ENCODE measurements around the gene ZEB1.

ZEB1 gene

DNA sequence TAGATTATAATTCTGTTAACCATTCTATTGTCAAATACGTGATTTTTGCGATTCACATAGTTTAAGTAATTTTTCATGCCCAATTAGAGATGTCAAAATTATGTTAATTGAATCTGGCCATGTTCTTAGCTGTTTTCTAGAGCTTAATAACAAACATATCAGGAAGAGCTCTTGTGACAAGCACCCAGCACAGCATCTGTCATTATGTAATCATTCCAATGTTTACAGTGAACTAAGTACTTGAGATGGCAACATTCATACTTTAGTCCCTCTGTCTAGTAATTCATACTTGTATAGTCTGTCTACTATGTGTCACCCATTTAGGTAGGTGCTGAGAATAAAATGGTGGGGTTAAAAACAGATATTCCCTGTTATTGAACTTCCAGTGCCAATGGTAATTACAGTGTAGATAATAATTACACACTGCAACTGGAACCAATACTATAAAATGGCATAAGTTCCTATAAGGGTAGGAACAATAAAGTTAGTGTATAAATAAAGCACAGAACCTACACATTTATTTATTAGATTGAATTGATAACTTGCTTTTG, 55.2 kb downstream of the ZEB1 start (continued):
- TF ChIP-seq ZNF692 (tag by site-specific recombination; IDR thresholded peaks at IDR 0.05) (0 out of 2 replicates have a peak, but pooled peaks have one; percentile 22), YY2 (tag by site-specific recombination; IDR thresholded peaks at IDR 0.05) (no peak), ZNF791 (tag by site-specific recombination; IDR thresholded peaks at IDR 0.05) (no peak)
- TF ChIP-seq, protein P1, sequence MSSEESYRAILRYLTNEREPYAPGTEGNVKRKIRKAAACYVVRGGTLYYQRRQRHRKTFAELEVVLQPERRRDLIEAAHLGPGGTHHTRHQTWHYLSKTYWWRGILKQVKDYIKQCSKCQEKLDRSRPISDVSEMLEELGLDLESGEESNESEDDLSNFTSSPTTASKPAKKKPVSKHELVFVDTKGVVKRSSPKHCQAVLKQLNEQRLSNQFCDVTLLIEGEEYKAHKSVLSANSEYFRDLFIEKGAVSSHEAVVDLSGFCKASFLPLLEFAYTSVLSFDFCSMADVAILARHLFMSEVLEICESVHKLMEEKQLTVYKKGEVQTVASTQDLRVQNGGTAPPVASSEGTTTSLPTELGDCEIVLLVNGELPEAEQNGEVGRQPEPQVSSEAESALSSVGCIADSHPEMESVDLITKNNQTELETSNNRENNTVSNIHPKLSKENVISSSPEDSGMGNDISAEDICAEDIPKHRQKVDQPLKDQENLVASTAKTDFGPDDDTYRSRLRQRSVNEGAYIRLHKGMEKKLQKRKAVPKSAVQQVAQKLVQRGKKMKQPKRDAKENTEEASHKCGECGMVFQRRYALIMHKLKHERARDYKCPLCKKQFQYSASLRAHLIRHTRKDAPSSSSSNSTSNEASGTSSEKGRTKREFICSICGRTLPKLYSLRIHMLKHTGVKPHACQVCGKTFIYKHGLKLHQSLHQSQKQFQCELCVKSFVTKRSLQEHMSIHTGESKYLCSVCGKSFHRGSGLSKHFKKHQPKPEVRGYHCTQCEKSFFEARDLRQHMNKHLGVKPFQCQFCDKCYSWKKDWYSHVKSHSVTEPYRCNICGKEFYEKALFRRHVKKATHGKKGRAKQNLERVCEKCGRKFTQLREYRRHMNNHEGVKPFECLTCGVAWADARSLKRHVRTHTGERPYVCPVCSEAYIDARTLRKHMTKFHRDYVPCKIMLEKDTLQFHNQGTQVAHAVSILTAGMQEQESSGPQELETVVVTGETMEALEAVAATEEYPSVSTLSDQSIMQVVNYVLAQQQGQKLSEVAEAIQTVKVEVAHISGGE (tag by site-specific recombination; conservative IDR thresholded peaks at IDR 0.05; ENCODE audit: low read depth), result no peak

GRCh38 chr10:31381171-31381570, 62.2 kb downstream of the ZEB1 start:
- Histone ChIP-seq H3K4me3 (ENCODE audit: low read depth, low read length) (no peak overlapping the region), H3K36me3 (ENCODE audit: control insufficient read depth in 2 of 2, insufficient read depth in 1 of 2, low read length in 2 of 2) (no peaks in the 10 kb centered on the region), H3K27ac (ENCODE audit: extremely low read depth, low read depth, low read length) (no peak overlapping the region), H3K9me3 (ENCODE audit: control insufficient read depth, insufficient read depth, low read depth, low read length) (no peaks in the 10 kb centered on the region; the same call in 1 of the 2 replicates), H3K4me1 (ENCODE audit: control insufficient read depth, insufficient read depth, low read length) (no peaks in the 10 kb centered on the region)
- TF ChIP-seq GFI1B (tag by site-specific recombination; IDR thresholded peaks at IDR 0.05), result no peak
- no peak for TF ChIP-seq ZNF404 (tag by site-specific recombination; IDR thresholded peaks at IDR 0.05)
- no peak for TF ChIP-seq ZSCAN16 (tag by site-specific recombination; IDR thresholded peaks at IDR 0.05)
- no peak for TF ChIP-seq BCL11A (tag by site-specific recombination; IDR thresholded peaks at IDR 0.05; ENCODE audit: low read depth)
- TF ChIP-seq ZFP41 (tag by site-specific recombination; IDR thresholded peaks at IDR 0.05; ENCODE audit: borderline replicate concordance), result no peak
- TF ChIP-seq ZNF561 (tag by site-specific recombination; IDR thresholded peaks at IDR 0.05; ENCODE audit: borderline replicate concordance), result no peak
- TF ChIP-seq ZNF341 (tag by site-specific recombination; IDR thresholded peaks at IDR 0.05; ENCODE audit: low read depth), result no peak
- no peak for TF ChIP-seq ZNF747 (tag by site-specific recombination; IDR thresholded peaks at IDR 0.05)
- no peak for TF ChIP-seq SP3 (tag by site-specific recombination; IDR thresholded peaks at IDR 0.05)
- TF ChIP-seq OSR2 (tag by site-specific recombination; IDR thresholded peaks at IDR 0.05), result no peak
- TF ChIP-seq, protein P2, sequence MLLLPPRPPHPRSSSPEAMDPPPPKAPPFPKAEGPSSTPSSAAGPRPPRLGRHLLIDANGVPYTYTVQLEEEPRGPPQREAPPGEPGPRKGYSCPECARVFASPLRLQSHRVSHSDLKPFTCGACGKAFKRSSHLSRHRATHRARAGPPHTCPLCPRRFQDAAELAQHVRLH (tag by site-specific recombination; IDR thresholded peaks at IDR 0.05), result no peak
- TF ChIP-seq ZFP37 (tag by site-specific recombination; IDR thresholded peaks at IDR 0.05), result no peak
- no peak for TF ChIP-seq ZNF473 (tag by site-specific recombination; IDR thresholded peaks at IDR 0.05)
- no peak for TF ChIP-seq RBAK (tag by site-specific recombination; IDR thresholded peaks at IDR 0.05)
- TF ChIP-seq ZNF214 (tag by site-specific recombination; IDR thresholded peaks at IDR 0.05; ENCODE audit: borderline replicate concordance), result no peak
- no peak for TF ChIP-seq ZNF639 (tag by site-specific recombination; IDR thresholded peaks at IDR 0.05)
- TF ChIP-seq KLF1 (tag by site-specific recombination; IDR thresholded peaks at IDR 0.05), result no peak
- ChIA-PET POLR2A (no interaction called here), CTCF (no interaction called here)

All from HEK293 (cell line).